Stomach (tissue), 4 donors: ENCODE results near the gene CYP4F3.

ENCODE experiments used
- CTCF ChIP-seq, 7 experiments: fragments of 450-650 bp in 4 of 7; fragments of 200-600 bp in 3 of 7; sonication (generic) in 3 of 7; IDR thresholded peaks; one replicate each; pipeline ENCODE4 v1.5.1; 2016 to 2019; ENCODE audit warnings: antibody characterized with exemption in 7 of 7, control low read depth in 2 of 7, mild to moderate bottlenecking in 1 of 7
- POLR2AphosphoS5 ChIP-seq, 3 donors: sonication (generic); formaldehyde crosslinking; IDR thresholded peaks; one replicate each; pipeline ENCODE4 v1.6.1; 2016; ENCODE audit warnings: antibody characterized with exemption in 3 of 3

- TF ChIP-seq POLR2AphosphoS5 (IDR thresholded peaks at IDR 0.05) (no peak), CTCF (IDR thresholded peaks at IDR 0.05) (no peak)
Observed at GRCh38 chr19:15633082-15633835, 7.4 kb upstream of the CYP4F3 start.
